CD4-positive, alpha-beta memory T cell (primary cell): ENCODE data around the gene ADAP1. TPM values are rescaled to one million over a fixed set of nuclear protein-coding genes. Genes with fewer than 3 reads are reported as not detected.

ENCODE experiments used
- CTCF ChIA-PET: fragments of 350-600 bp; sonication (Branson Sonifier 250); formaldehyde crosslinking; loops from one replicate; lab custom pipeline; 2021; ENCODE audit warnings: inconsistent platforms; ENCODE audit not compliant: partially characterized antibody; lab: Charles Lee
- POLR2A ChIA-PET: fragments of 350-600 bp; sonication (Branson Sonifier 250); formaldehyde crosslinking; loops from one replicate; lab custom pipeline; 2021; ENCODE audit not compliant: partially characterized antibody; lab: Charles Lee
- DNase-seq, 5 donors: peaks; one replicate each; pipeline versions ENCODE4 v3.0.0 to v3.0.0-alpha.2; 2020 to 2022; ENCODE audit warnings: mixed read lengths in 1 of 5
- H3K27ac ChIP-seq: one replicate; pipeline ENCODE4 v1.7.0; 2013; ENCODE audit warnings: low read depth, low read length
- H3K27me3 ChIP-seq: 2 replicates; pipeline ENCODE4 v1.7.0; 2013; ENCODE audit warnings: mild to moderate bottlenecking, low read length, moderate library complexity; ENCODE audit not compliant: insufficient read depth
- H3K36me3 ChIP-seq: 2 replicates; pipeline ENCODE4 v1.7.0; 2013; ENCODE audit warnings: mild to moderate bottlenecking, low read length, moderate library complexity; ENCODE audit not compliant: insufficient read depth
- H3K4me1 ChIP-seq: 2 replicates; pipeline ENCODE4 v1.7.0; 2013; ENCODE audit warnings: mild to moderate bottlenecking, low read length, moderate library complexity; ENCODE audit not compliant: insufficient read depth
- H3K4me3 ChIP-seq, 2 donors: one replicate each; pipeline ENCODE4 v1.7.0; 2013; ENCODE audit warnings: low read length in 2 of 2, mild to moderate bottlenecking in 1 of 2
- H3K9me3 ChIP-seq, 2 donors: one replicate each; pipeline ENCODE4 v1.7.0; 2013; ENCODE audit warnings: low read length in 2 of 2, control low read depth in 1 of 2; ENCODE audit not compliant: control insufficient read depth in 1 of 2
- H3K27ac Mint-ChIP-seq, 7 donors: one replicate each; pipeline ENCODE4 v1.8.0; 2020 to 2021; ENCODE audit warnings: mixed read lengths in 7 of 7, mild to moderate bottlenecking in 6 of 7, inconsistent platforms in 3 of 7, moderate library complexity in 3 of 7
- H3K27me3 Mint-ChIP-seq, 2 donors: one replicate each; pipeline ENCODE4 v1.8.0; 2020 to 2021; ENCODE audit warnings: mixed read lengths in 2 of 2
- H3K36me3 Mint-ChIP-seq, 2 donors: one replicate each; pipeline ENCODE4 v1.8.0; 2020 to 2021; ENCODE audit warnings: mixed read lengths in 2 of 2, inconsistent platforms in 1 of 2, mild to moderate bottlenecking in 1 of 2
- H3K4me1 Mint-ChIP-seq, 4 donors: one replicate each; pipeline ENCODE4 v1.8.0; 2020 to 2021; ENCODE audit warnings: mixed read lengths in 4 of 4, mild to moderate bottlenecking in 1 of 4
- H3K4me3 Mint-ChIP-seq, 8 donors: one replicate each; pipeline ENCODE4 v1.8.0; 2020 to 2021; ENCODE audit warnings: mixed read lengths in 8 of 8, mild to moderate bottlenecking in 7 of 8, moderate library complexity in 6 of 8, inconsistent platforms in 3 of 8
- H3K9me3 Mint-ChIP-seq, 8 donors: one replicate each; pipeline ENCODE4 v1.8.0; 2020 to 2021; ENCODE audit warnings: mixed read lengths in 8 of 8, mild to moderate bottlenecking in 5 of 8, inconsistent platforms in 3 of 8, moderate library complexity in 1 of 8
- intact Hi-C: fragments of 100-400 bp; cut with micrococcal nuclease; formaldehyde crosslinking; loops from one replicate; pipeline ENCODE4 v1.15.1; 2023
- polyA plus RNA-seq, 2 donors: library from polyadenylated mRNA; unstranded; fragments of 300-500 nt; fragmentation: Illumina TruSeq; gene quantifications; one replicate each; pipeline ENCODE4 v1.2.3, GENCODE V29; 2021
- total RNA-seq, 2 experiments: library from RNA; stranded (reverse); gene quantifications; one replicate each; pipeline ENCODE4 v1.2.3, GENCODE V29; 2021

The ADAP1 gene
- total and polyA plus RNA-seq, 4 experiments from 2014 or later: 5.1 to 10.0 (median 8.8) TPM

GRCh38 chr7:854118-854775 lies 100.2 kb downstream of the ADAP1 start:
- Mint-ChIP-seq H3K27ac (no peak overlapping the region), H3K4me3 (no peak overlapping the region), H3K27me3 (no peaks in the 10 kb centered on the region), H3K36me3 (peaks cover 46 to 70% of the 10 kb centered on the region in 2 donors), H3K9me3 (peaks cover 0 to 4% (median 0%) of the 10 kb centered on the region in 8 donors), H3K4me1 (no peaks in the 10 kb centered on the region)
- H3K27ac ChIP-seq: no peak overlapping the region
- H3K36me3 ChIP-seq: peaks cover 56% of the 10 kb centered on the region
- H3K27me3 ChIP-seq: no peaks in the 10 kb centered on the region
- no peaks in the 10 kb centered on the region for H3K4me1 ChIP-seq
- CTCF ChIA-PET: no interaction called here
- POLR2A ChIA-PET: no interaction called here
- H3K4me3 ChIP-seq: no peak overlapping the region
- intact Hi-C loops: no loop called here
- H3K9me3 ChIP-seq: no peaks in the 10 kb centered on the region
- no peak for DNase-seq

- Mint-ChIP-seq H3K27me3 (no peaks in the 10 kb centered on the region), H3K9me3 (peaks cover 0 to 4% (median 0%) of the 10 kb centered on the region in 8 donors), H3K27ac (no peak overlapping the region), H3K4me1 (no peaks in the 10 kb centered on the region), H3K36me3 (peaks cover 47 to 70% of the 10 kb centered on the region in 2 donors), H3K4me3 (no peak overlapping the region)
- Histone ChIP-seq H3K27ac (no peak overlapping the region), H3K4me1 (no peaks in the 10 kb centered on the region), H3K4me3 (no peak overlapping the region), H3K36me3 (peaks cover 56% of the 10 kb centered on the region), H3K9me3 (no peaks in the 10 kb centered on the region), H3K27me3 (no peaks in the 10 kb centered on the region)
- DNase-seq: no peak
- intact Hi-C loops: no loop called here
- POLR2A ChIA-PET: no interaction called here
- CTCF ChIA-PET: no interaction called here
Measured at GRCh38 chr7:853366-854117, 100.9 kb downstream of the ADAP1 start.

GRCh38 chr7:851204-851603 lies 103.3 kb downstream of the ADAP1 start:
- POLR2A ChIA-PET: no interaction called here
- Mint-ChIP-seq H3K4me3 (no peak overlapping the region), H3K27me3 (no peaks in the 10 kb centered on the region), H3K4me1 (no peaks in the 10 kb centered on the region), H3K27ac (no peak overlapping the region), H3K36me3 (peaks cover 42 to 60% of the 10 kb centered on the region in 2 donors), H3K9me3 (peaks cover 0 to 4% (median 0%) of the 10 kb centered on the region in 8 donors)
- intact Hi-C loops: no loop called here
- H3K4me3 ChIP-seq: no peak overlapping the region
- no peak for DNase-seq
- CTCF ChIA-PET: no interaction called here
- H3K27ac ChIP-seq: no peak overlapping the region
- no peaks in the 10 kb centered on the region for H3K9me3 ChIP-seq
- no peaks in the 10 kb centered on the region for H3K4me1 ChIP-seq
- H3K36me3 ChIP-seq: peaks cover 53% of the 10 kb centered on the region
- H3K27me3 ChIP-seq: no peaks in the 10 kb centered on the region

- POLR2A ChIA-PET: no interaction called here
- Mint-ChIP-seq H3K27ac (peak overlapping the region in 1 of 7 donors; percentile 29), H3K27me3 (no peaks in the 10 kb centered on the region), H3K9me3 (peaks cover 0 to 4% (median 0%) of the 10 kb centered on the region in 8 donors), H3K36me3 (peaks cover 48 to 58% of the 10 kb centered on the region in 2 donors), H3K4me3 (no peak overlapping the region), H3K4me1 (peaks cover 0 to 4% (median under 1%) of the 10 kb centered on the region in 4 donors)
- Histone ChIP-seq H3K9me3 (no peaks in the 10 kb centered on the region), H3K4me1 (no peaks in the 10 kb centered on the region), H3K36me3 (peaks cover 44% of the 10 kb centered on the region), H3K4me3 (no peak overlapping the region), H3K27me3 (no peaks in the 10 kb centered on the region), H3K27ac (no peak overlapping the region)
- CTCF ChIA-PET: no interaction called here
- DNase-seq: no peak
- intact Hi-C loops: no loop called here
Measured at GRCh38 chr7:849781-850180, 104.7 kb downstream of the ADAP1 start.

GRCh38 chr7:849145-849544 lies 105.3 kb downstream of the ADAP1 start:
- H3K36me3 Mint-ChIP-seq: peaks cover 44 to 54% of the 10 kb centered on the region in 2 donors

More at GRCh38 chr7:849145-849544, 105.3 kb downstream of the ADAP1 start:
- Histone ChIP-seq H3K27me3 (no peaks in the 10 kb centered on the region), H3K9me3 (no peaks in the 10 kb centered on the region), H3K27ac (no peak overlapping the region), H3K4me1 (no peaks in the 10 kb centered on the region), H3K36me3 (peaks cover 49% of the 10 kb centered on the region), H3K4me3 (no peak overlapping the region)
- intact Hi-C loops: no loop called here
- POLR2A ChIA-PET: no interaction called here
- Mint-ChIP-seq H3K4me1 (peaks cover 0 to 4% (median under 1%) of the 10 kb centered on the region in 4 donors), H3K27me3 (no peaks in the 10 kb centered on the region), H3K4me3 (no peak overlapping the region), H3K9me3 (peaks cover 0 to 4% (median 0%) of the 10 kb centered on the region in 8 donors), H3K27ac (no peak overlapping the region)
- no peak for DNase-seq
- CTCF ChIA-PET: no interaction called here

Other genes starting within 250 kb of the ADAP1 start
- 10 to 100 TPM; 15.9 to 19.4 TPM for gene DNAAF5, start 228.0 kb downstream of the ADAP1 start, total RNA-seq
- gene DNAAF5, start 228.0 kb downstream of the ADAP1 start, polyA plus RNA-seq: 1 to 10 TPM; 1.7 to 4.7 TPM
- gene PRKAR1B, start 227.4 kb downstream of the ADAP1 start, total RNA-seq: 10 to 100 TPM; 15.1 to 16.6 TPM
- gene PRKAR1B, start 227.4 kb downstream of the ADAP1 start, polyA plus RNA-seq: 10 to 100 TPM in 1 of 2 donors, 1 to 10 TPM in 1; 6.5 to 12.4 TPM
- 100 to 1,000 TPM; 198 to 210 TPM for gene SUN1, start 122.2 kb downstream of the ADAP1 start, total RNA-seq
- 10 to 100 TPM; 53.7 to 63.3 TPM for gene SUN1, start 122.2 kb downstream of the ADAP1 start, polyA plus RNA-seq
- 10 to 100 TPM; 47.4 to 51.6 TPM for gene GET4, start 78.1 kb downstream of the ADAP1 start, total RNA-seq
- gene GET4, start 78.1 kb downstream of the ADAP1 start, polyA plus RNA-seq: 10 to 100 TPM; 22.0 to 28.7 TPM
- 10 to 100 TPM; 46.2 to 50.0 TPM for gene COX19, start 20.9 kb upstream of the ADAP1 start, total RNA-seq
- 10 to 100 TPM; 20.5 to 20.8 TPM for gene COX19, start 20.9 kb upstream of the ADAP1 start, polyA plus RNA-seq
- not detected for gene CYP2W1, start 28.5 kb upstream of the ADAP1 start, total RNA-seq
- not detected for gene CYP2W1, start 28.5 kb upstream of the ADAP1 start, polyA plus RNA-seq
- gene GPR146, start 89.9 kb upstream of the ADAP1 start, total RNA-seq: 10 to 100 TPM in 1 of 2 experiments, 1 to 10 TPM in 1; 8.8 to 10.1 TPM
- gene GPR146, start 89.9 kb upstream of the ADAP1 start, polyA plus RNA-seq: 10 to 100 TPM; 10.0 to 22.2 TPM
- not detected for gene GPER1, start 133.4 kb upstream of the ADAP1 start, total RNA-seq
- not detected for gene GPER1, start 133.4 kb upstream of the ADAP1 start, polyA plus RNA-seq
- 10 to 100 TPM; 30.9 to 32.4 TPM for gene ZFAND2A, start 205.5 kb upstream of the ADAP1 start, total RNA-seq
- gene ZFAND2A, start 205.5 kb upstream of the ADAP1 start, polyA plus RNA-seq: 10 to 100 TPM; 41.8 to 60.7 TPM